NCI-H2081 treated with DMSO at 0.1 percent for 48 hours (cell line): ENCODE data around the gene LPIN3.

Experiments
- DNase-seq: peaks from one replicate; lab custom pipeline; 2025; lab: John Stamatoyannopoulos, UW

LPIN3 gene

GRCh38 chr20:41327178-41327577 lies 13.4 kb upstream of the LPIN3 start:
- DNase-seq, result no peak

GRCh38 chr20:41329435-41330342 lies 10.9 kb upstream of the LPIN3 start:
- DNase-seq, result no peak

- no peak for DNase-seq
These were observed 10.3 kb upstream of the LPIN3 start for GRCh38 chr20:41330343-41330720.

GRCh38 chr20:41330941-41331340 lies 9.7 kb upstream of the LPIN3 start:
- DNase-seq, result no peak

GRCh38 chr20:41331731-41332130 lies 8.9 kb upstream of the LPIN3 start:
- DNase-seq, result no peak

- DNase-seq, result no peak
These were observed 6.6 kb upstream of the LPIN3 start for GRCh38 chr20:41334036-41334435.

GRCh38 chr20:41334443-41335421 lies 5.9 kb upstream of the LPIN3 start:
- DNase-seq, result no peak

- DNase-seq, result no peak
These were observed 5.0 kb upstream of the LPIN3 start for GRCh38 chr20:41335591-41335990.

GRCh38 chr20:41336711-41337492 lies 3.7 kb upstream of the LPIN3 start:
- no peak for DNase-seq

GRCh38 chr20:41339957-41340326 lies 679 bp upstream of the LPIN3 start:
- DNase-seq, result peak; percentile 41

GRCh38 chr20:41342474-41343464 lies 2.1 kb downstream of the LPIN3 start:
- DNase-seq, result no peak

- no peak for DNase-seq
These were observed 3.9 kb downstream of the LPIN3 start for GRCh38 chr20:41344477-41344876.

GRCh38 chr20:41344938-41345728 lies 4.5 kb downstream of the LPIN3 start:
- no peak for DNase-seq

GRCh38 chr20:41345729-41346067 lies 5.1 kb downstream of the LPIN3 start:
- DNase-seq, result no peak

GRCh38 chr20:41347523-41348429 lies 7.2 kb downstream of the LPIN3 start:
- DNase-seq, result no peak

GRCh38 chr20:41348430-41349172 lies 8.0 kb downstream of the LPIN3 start:
- DNase-seq, result no peak

GRCh38 chr20:41349266-41349665 lies 8.6 kb downstream of the LPIN3 start:
- DNase-seq, result no peak

GRCh38 chr20:41349943-41350342 lies 9.3 kb downstream of the LPIN3 start:
- no peak for DNase-seq
